Smooth muscle cell (in vitro differentiated cells): ENCODE results near the gene CRACR2A. TPM values are rescaled to one million over a fixed set of nuclear protein-coding genes. Genes with fewer than 3 reads are reported as not detected.

Source experiments
- DNase-seq: peaks from one replicate; lab custom pipeline; 2025; ENCODE audit not compliant: unreplicated experiment; lab: John Stamatoyannopoulos, UW
- H2AFZ ChIP-seq: fragments of 200-600 bp; sonication (generic); 2 replicates; pipeline ENCODE4 v1.6.0; 2016; ENCODE audit warnings: antibody characterized with exemption, low read depth, mild to moderate bottlenecking
- H3F3A ChIP-seq: fragments of 200-600 bp; sonication (generic); 2 replicates; pipeline ENCODE4 v1.6.0; 2017; ENCODE audit warnings: antibody characterized with exemption, low read depth
- H3K27ac ChIP-seq: fragments of 200-600 bp; sonication (generic); 2 replicates; pipeline ENCODE4 v1.5.1; 2016; ENCODE audit warnings: low read depth, mild to moderate bottlenecking
- H3K27me3 ChIP-seq: fragments of 200-600 bp; sonication (generic); 2 replicates; pipeline ENCODE4 v1.6.1; 2016; ENCODE audit warnings: low read depth, mild to moderate bottlenecking
- H3K36me3 ChIP-seq: fragments of 200-600 bp; sonication (generic); 2 replicates; pipeline ENCODE4 v1.5.1; 2016; ENCODE audit warnings: low read depth
- H3K4me1 ChIP-seq: fragments of 200-600 bp; sonication (generic); 2 replicates; pipeline ENCODE4 v1.5.1; 2016; ENCODE audit warnings: low read depth
- H3K4me2 ChIP-seq: fragments of 200-600 bp; sonication (generic); 2 replicates; pipeline ENCODE4 v1.6.0; 2016; ENCODE audit warnings: mild to moderate bottlenecking
- H3K4me3 ChIP-seq: fragments of 200-600 bp; sonication (generic); 2 replicates; pipeline ENCODE4 v1.5.1; 2016; ENCODE audit warnings: mild to moderate bottlenecking
- H3K79me2 ChIP-seq: fragments of 200-600 bp; sonication (generic); 2 replicates; pipeline ENCODE4 v1.6.0; 2016; ENCODE audit warnings: low read depth, mild to moderate bottlenecking
- H3K9ac ChIP-seq: fragments of 200-600 bp; sonication (generic); 2 replicates; pipeline ENCODE4 v1.6.0; 2016; ENCODE audit warnings: low read depth
- H3K9me3 ChIP-seq: fragments of 200-600 bp; sonication (generic); replicated peaks from 2 replicates; pipeline ENCODE4 v1.5.1; 2016; ENCODE audit warnings: low read depth
- H4K20me1 ChIP-seq: fragments of 200-600 bp; sonication (generic); 2 replicates; pipeline ENCODE4 v1.6.0; 2016; ENCODE audit warnings: low read depth
- CTCF ChIP-seq: fragments of 200-600 bp; sonication (generic); IDR thresholded peaks from 2 replicates; pipeline ENCODE4 v1.5.1; 2017; ENCODE audit warnings: borderline replicate concordance, mild to moderate bottlenecking, antibody characterized with exemption; ENCODE audit not compliant: insufficient read depth, poor library complexity, severe bottlenecking
- WGBS: methylation state at CpG from one replicate; pipeline ENCODE4 v1.1.7; 2016; ENCODE audit warnings: low lambda C conversion rate; 5-methylcytosine and 5-hydroxymethylcytosine counted together
- polyA plus RNA-seq: library from polyadenylated mRNA; unstranded; fragments of >200 nt; fragmentation: Nextera tagmentation; extraction: Ambion mirVana; gene quantifications from 2 replicates; pipeline ENCODE4 v1.2.1, GENCODE V29; 2016
- total RNA-seq: library from RNA; depleted of rRNA; stranded (reverse); fragments of >200 nt; gene quantifications from 2 replicates; pipeline ENCODE4 v1.2.3, GENCODE V29; 2014

Gene CRACR2A
- total and polyA plus RNA-seq, 2 experiments from 2014 or later, result 0.99 to 1.3 TPM

DNA sequence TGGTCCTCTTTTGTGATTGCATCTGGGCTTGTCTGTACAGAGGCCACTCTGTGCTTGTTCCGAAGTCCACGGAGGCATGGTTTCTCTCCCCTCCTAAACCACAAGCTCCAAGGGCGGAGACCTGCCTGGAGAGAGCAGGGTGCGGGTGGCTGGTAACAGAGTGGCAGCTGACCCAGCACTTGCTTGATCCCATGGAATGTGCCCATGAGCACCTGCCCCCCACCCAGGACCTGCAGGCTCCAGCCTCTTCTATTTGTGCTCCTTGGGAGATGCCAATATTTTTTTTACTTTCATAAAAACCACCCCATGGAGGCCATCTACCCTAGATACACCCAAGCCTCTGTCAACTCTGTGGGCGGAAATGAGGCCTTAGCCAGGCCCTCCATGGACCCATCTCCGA lies 157.2 kb downstream of the CRACR2A start:
- WGBS, result 89% methylated on average over 6 of the region's 6 CpGs

DNA sequence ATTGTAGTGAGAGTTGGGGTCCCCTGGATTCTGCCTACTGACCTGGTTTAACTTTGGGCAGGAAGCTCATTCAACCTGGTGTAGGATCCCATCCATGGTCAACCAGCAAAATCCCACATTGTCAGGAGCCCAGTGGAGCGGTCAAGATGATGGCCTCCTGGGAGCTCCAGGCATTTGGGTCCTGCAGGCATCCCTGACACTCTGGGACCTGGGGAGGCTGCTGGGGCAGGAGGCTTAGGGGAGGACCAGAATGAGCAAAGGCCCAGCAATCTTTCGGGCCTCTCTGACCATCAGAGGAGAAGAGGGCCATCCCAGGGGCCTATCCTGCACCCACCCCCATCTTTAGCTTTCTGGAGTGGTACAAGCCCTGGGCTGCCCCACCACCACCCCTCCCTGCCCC lies 157.9 kb downstream of the CRACR2A start:
- no peak for TF ChIP-seq CTCF
- Histone ChIP-seq H4K20me1 (no peaks in the 10 kb centered on the region), H3F3A (no peaks in the 10 kb centered on the region), H2AFZ (no peak overlapping the region), H3K4me3 (no peak overlapping the region), H3K4me1 (no peaks in the 10 kb centered on the region), H3K4me2 (no peak overlapping the region), H3K79me2 (no peaks in the 10 kb centered on the region), H3K9ac (no peak overlapping the region), H3K36me3 (no peaks in the 10 kb centered on the region), H3K27ac (no peak overlapping the region), H3K27me3 (peaks cover 4% of the 10 kb centered on the region), H3K9me3 (no peaks in the 10 kb centered on the region)
- 87% methylated on average over 2 of the region's 2 CpGs for WGBS
- no peak for DNase-seq

More for the DNA sequence above, 157.2 kb downstream of the CRACR2A start:
- H2AFZ ChIP-seq, result no peak overlapping the region
- H3K4me2 ChIP-seq, result no peak overlapping the region
- H3K9ac ChIP-seq, result no peak overlapping the region
- H3K27me3 ChIP-seq, result peaks cover 4% of the 10 kb centered on the region
- no peaks in the 10 kb centered on the region for H3F3A ChIP-seq
- H3K36me3 ChIP-seq, result no peaks in the 10 kb centered on the region
- no peaks in the 10 kb centered on the region for H3K4me1 ChIP-seq
- H4K20me1 ChIP-seq, result no peaks in the 10 kb centered on the region
- no peaks in the 10 kb centered on the region for H3K9me3 ChIP-seq
- no peak for TF ChIP-seq CTCF
- H3K79me2 ChIP-seq, result no peaks in the 10 kb centered on the region
- no peak for DNase-seq
- H3K4me3 ChIP-seq, result no peak overlapping the region
- no peak overlapping the region for H3K27ac ChIP-seq

DNA sequence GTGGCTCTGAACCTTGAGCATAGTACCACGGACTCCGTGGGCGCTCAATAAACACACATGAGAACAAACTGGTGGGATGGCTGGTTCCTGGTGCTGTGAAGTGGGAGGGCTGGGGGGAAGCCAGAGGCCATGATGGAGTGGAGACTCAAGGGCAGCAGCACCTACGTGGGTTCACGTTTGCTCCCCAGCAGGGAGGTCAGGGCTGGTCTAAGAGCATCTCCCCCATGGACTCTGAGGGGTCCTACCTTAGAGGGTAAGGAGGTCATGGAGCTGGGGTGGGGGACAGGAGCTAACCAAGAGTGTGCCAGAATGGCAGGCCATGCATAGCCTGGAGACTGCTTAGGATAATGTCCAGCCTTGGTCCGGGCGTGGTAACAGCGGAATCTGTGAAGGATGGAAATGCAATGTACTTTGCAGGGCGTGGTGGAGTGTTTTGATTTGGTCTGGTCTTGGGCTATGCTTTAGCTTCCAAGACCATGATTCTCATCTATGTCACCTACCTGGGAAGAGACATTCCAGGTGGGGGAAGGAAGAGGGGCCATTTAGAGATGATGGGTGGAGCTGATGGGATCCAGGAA lies 158.9 kb downstream of the CRACR2A start:
- Histone ChIP-seq H3K4me2 (no peak overlapping the region), H3K9me3 (no peaks in the 10 kb centered on the region), H4K20me1 (no peaks in the 10 kb centered on the region), H3K36me3 (no peaks in the 10 kb centered on the region), H3K79me2 (no peaks in the 10 kb centered on the region), H3K9ac (no peak overlapping the region), H3F3A (no peaks in the 10 kb centered on the region), H3K27me3 (peaks cover 4% of the 10 kb centered on the region), H3K27ac (no peak overlapping the region), H2AFZ (no peak overlapping the region), H3K4me3 (no peak overlapping the region), H3K4me1 (no peaks in the 10 kb centered on the region)
- 93% methylated on average over 9 of the region's 9 CpGs for WGBS
- no peak for TF ChIP-seq CTCF
- no peak for DNase-seq
